ENCODE measurements around the gene HDAC4. TPM values are rescaled to one million over a fixed set of nuclear protein-coding genes. Genes with fewer than 3 reads are reported as not detected.

HDAC4 gene
- polyA plus RNA-seq, 1 experiment: 8.9 TPM

DNA sequence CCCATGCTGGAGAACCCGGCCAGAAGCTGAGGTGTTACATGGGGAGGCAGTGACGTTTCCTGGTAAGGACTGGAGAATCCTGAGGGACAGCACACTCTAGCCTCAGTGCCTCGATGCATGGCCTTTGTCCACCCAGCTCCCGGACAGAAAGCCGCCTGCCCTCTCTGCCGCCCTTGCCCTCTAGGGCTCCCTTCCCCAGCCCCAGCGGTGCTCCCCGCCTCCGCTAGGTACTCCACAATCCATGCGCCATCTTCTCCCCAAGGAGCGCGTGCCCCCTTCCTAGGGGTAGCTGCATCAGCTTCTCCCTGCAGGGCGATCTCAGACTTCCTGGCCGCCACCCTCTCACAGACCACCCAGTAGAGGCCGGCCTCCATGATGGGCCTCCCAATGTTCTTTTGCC lies 301.3 kb downstream of the HDAC4 start:
- ChIA-PET CTCF (no interaction called here), POLR2A (no interaction called here)
- Histone ChIP-seq H3K27ac (ENCODE audit: low read depth, low read length) (no peak overlapping the region), H3K27me3 (ENCODE audit: control insufficient read depth, insufficient read depth, low read length) (no peaks in the 10 kb centered on the region), H3K9me3 (ENCODE audit: control insufficient read depth, insufficient read depth, low read length) (no peaks in the 10 kb centered on the region; the same call in 1 of the 2 replicates), H3K4me3 (ENCODE audit: low read depth, low read length) (no peak overlapping the region)
- TF ChIP-seq CTCF (IDR thresholded peaks at IDR 0.05; ENCODE audit: low read depth, low read length): no peak
- no peak for DNase-seq (ENCODE audit: low read depth, low spot score)

GRCh38 chr2:239098288-239098970 lies 302.4 kb downstream of the HDAC4 start:
- Histone ChIP-seq H3K27ac (ENCODE audit: low read depth, low read length) (no peak overlapping the region), H3K4me3 (ENCODE audit: low read depth, low read length) (no peak overlapping the region), H3K9me3 (ENCODE audit: control insufficient read depth, insufficient read depth, low read length) (no peaks in the 10 kb centered on the region; the same call in 1 of the 2 replicates), H3K27me3 (ENCODE audit: control insufficient read depth, insufficient read depth, low read length) (no peaks in the 10 kb centered on the region)
- ChIA-PET POLR2A (no interaction called here), CTCF (interaction anchor here (0.6 to 1.1 kb wide), 2 partner anchors 8 to 9 kb away, joined by 3 to 4 read pairs; no protein-coding TSS in a partner anchor)
- DNase-seq (ENCODE audit: low read depth, low spot score): no peak
- TF ChIP-seq CTCF (IDR thresholded peaks at IDR 0.05; ENCODE audit: low read depth, low read length): no peak

- POLR2A ChIA-PET: no interaction called here
- no peaks in the 10 kb centered on the region for H3K27me3 ChIP-seq (ENCODE audit: control insufficient read depth, insufficient read depth, low read length)
- CTCF ChIA-PET: interaction anchor here (1.1 kb wide), 1 partner anchor 9 kb away, joined by 4 read pairs; no protein-coding TSS in a partner anchor
- H3K27ac ChIP-seq (ENCODE audit: low read depth, low read length): no peak overlapping the region
- no peaks in the 10 kb centered on the region; the same call in 1 of the 2 replicates for H3K9me3 ChIP-seq (ENCODE audit: control insufficient read depth, insufficient read depth, low read length)
- no peak for DNase-seq (ENCODE audit: low read depth, low spot score)
- H3K4me3 ChIP-seq (ENCODE audit: low read depth, low read length): no peak overlapping the region
- TF ChIP-seq CTCF (IDR thresholded peaks at IDR 0.05; ENCODE audit: low read depth, low read length): no peak
Measured at GRCh38 chr2:239097428-239097696, 303.5 kb downstream of the HDAC4 start.

DNA sequence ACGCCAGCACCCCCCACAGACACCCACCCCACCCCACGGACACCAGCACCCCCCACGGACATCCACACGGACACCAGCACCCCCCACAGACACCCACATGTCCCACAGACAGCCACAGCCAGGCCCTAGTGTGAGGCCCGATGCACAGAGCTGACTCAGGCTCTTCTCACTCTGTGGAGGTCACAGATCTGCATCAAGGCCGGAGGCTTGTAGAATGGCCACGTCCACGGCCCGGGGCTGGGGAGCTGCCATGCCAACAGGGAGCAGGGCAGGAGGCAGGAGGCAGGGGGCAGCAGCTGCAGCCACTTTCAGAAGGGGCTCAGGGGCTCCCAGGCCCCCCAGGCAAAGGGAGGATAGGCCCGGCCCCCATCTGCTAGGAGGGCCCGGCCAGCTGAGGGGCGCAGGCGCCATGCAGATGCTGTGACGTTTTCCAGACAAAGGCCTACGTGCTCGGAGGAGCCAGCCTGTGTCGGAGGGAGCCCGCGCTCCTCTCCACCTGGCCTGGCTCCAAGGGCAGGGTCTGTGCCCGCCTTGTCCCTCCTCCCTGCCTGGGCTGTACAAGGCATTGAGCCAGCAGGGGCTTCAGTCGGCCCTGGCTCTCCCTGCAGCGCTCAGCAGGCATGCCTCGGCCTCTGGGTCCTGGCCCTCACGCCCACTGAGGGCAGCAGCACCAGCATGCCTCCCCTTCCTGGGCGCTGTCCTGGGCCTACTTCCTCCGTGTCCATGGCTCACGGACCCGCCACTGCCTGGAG lies 304.0 kb downstream of the HDAC4 start:
- no peak for DNase-seq (ENCODE audit: low read depth, low spot score)
- no peaks in the 10 kb centered on the region; the same call in 1 of the 2 replicates for H3K9me3 ChIP-seq (ENCODE audit: control insufficient read depth, insufficient read depth, low read length)
- ChIA-PET POLR2A (interaction anchor here (0.6 kb wide), 1 partner anchor 888 kb away, joined by 4 read pairs; no protein-coding TSS in a partner anchor), CTCF (interaction anchor here (1.1 kb wide), 1 partner anchor 9 kb away, joined by 4 read pairs; no protein-coding TSS in a partner anchor)
- no peak overlapping the region for H3K4me3 ChIP-seq (ENCODE audit: low read depth, low read length)
- no peak overlapping the region for H3K27ac ChIP-seq (ENCODE audit: low read depth, low read length)
- no peak for TF ChIP-seq CTCF (IDR thresholded peaks at IDR 0.05; ENCODE audit: low read depth, low read length)
- H3K27me3 ChIP-seq (ENCODE audit: control insufficient read depth, insufficient read depth, low read length): no peaks in the 10 kb centered on the region

DNA sequence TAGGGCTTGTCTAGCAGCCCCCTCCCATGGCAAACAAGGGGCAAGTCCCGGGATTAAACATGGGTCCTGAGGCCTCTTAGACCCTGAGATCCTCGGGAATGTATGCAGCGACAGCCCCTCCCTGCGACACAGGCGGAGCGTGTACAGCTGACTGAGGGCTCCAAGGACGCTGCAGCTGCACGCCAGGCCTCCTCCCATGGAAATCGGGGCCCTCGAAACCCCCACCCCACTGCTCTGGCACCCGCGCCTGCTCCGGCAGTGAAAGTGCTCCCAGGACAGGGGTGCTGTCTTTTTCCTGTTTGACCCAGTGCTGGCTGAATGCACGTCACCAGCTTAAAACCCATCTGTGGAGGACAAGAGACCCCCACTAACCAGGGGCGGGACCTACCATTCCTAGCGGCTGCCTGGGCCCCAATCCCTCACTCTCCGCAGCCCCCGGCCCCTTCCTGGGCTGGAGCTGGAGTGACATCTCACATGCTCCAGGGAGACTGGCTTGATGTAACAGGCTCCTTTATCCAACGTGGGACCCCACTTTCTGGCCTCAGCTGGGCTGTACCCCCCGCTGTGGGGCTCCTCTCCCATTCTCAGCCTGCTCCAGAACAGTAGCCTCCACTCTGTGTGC lies 305.2 kb downstream of the HDAC4 start:
- no peak overlapping the region for H3K4me3 ChIP-seq (ENCODE audit: low read depth, low read length)
- H3K27me3 ChIP-seq (ENCODE audit: control insufficient read depth, insufficient read depth, low read length): no peaks in the 10 kb centered on the region
- TF ChIP-seq CTCF (IDR thresholded peaks at IDR 0.05; ENCODE audit: low read depth, low read length): no peak
- H3K9me3 ChIP-seq (ENCODE audit: control insufficient read depth, insufficient read depth, low read length): no peaks in the 10 kb centered on the region; the same call in 1 of the 2 replicates
- CTCF ChIA-PET: no interaction called here
- H3K27ac ChIP-seq (ENCODE audit: low read depth, low read length): no peak overlapping the region
- no peak for DNase-seq (ENCODE audit: low read depth, low spot score)
- POLR2A ChIA-PET: no interaction called here

Measured in AG04450 (cell line).